HepG2 (cell line): ENCODE measurements around the gene SAPCD1. TPM values are rescaled to one million over a fixed set of nuclear protein-coding genes. Genes with fewer than 3 reads are reported as not detected.

Source experiments
- BRCA1 ChIP-seq: sonication (generic); formaldehyde crosslinking; IDR thresholded peaks from 2 replicates; pipeline ENCODE4 v1.4.0; 2020; ENCODE audit warnings: missing genetic modification reagents
- ETV6 ChIP-seq: sonication (generic); formaldehyde crosslinking; conservative IDR thresholded peaks from 2 replicates; pipeline ENCODE4 v1.4.0; 2020; ENCODE audit warnings: missing genetic modification reagents
- FLYWCH1 ChIP-seq: sonication (generic); formaldehyde crosslinking; IDR thresholded peaks from 2 replicates; pipeline ENCODE4 v1.8.1; 2023; ENCODE audit warnings: mild to moderate bottlenecking, missing genetic modification reagents
- FOXA3 ChIP-seq: IDR thresholded peaks from 2 replicates; pipeline ENCODE4 v1.6.1; 2016; ENCODE audit warnings: missing genetic modification reagents, missing compliant biosample characterization
- HOXA7 ChIP-seq: sonication (generic); formaldehyde crosslinking; IDR thresholded peaks from 2 replicates; pipeline ENCODE4 v1.8.1; 2022; ENCODE audit warnings: mild to moderate bottlenecking, missing genetic modification reagents, moderate library complexity
- KLF9 ChIP-seq: IDR thresholded peaks from 2 replicates; pipeline ENCODE4 v1.6.1; 2016; ENCODE audit warnings: low read depth
- NFRKB ChIP-seq: fragments of 450-650 bp; IDR thresholded peaks from 2 replicates; pipeline ENCODE4 v1.6.1; 2017
- NKX3-1 ChIP-seq: sonication (generic); formaldehyde crosslinking; IDR thresholded peaks from 2 replicates; pipeline ENCODE4 v1.5.0; 2020; ENCODE audit warnings: missing genetic modification reagents
- NR3C1 ChIP-seq: sonication (generic); formaldehyde crosslinking; IDR thresholded peaks from 2 replicates; pipeline ENCODE4 v1.4.0; 2020; ENCODE audit warnings: missing genetic modification reagents
- ONECUT2 ChIP-seq: sonication (generic); formaldehyde crosslinking; IDR thresholded peaks from 2 replicates; pipeline ENCODE4 v1.4.0; 2020; ENCODE audit warnings: missing genetic modification reagents
- SALL1 ChIP-seq: sonication (generic); formaldehyde crosslinking; IDR thresholded peaks from 2 replicates; pipeline ENCODE4 v1.8.0; 2022; ENCODE audit warnings: mild to moderate bottlenecking, missing genetic modification reagents
- SIX1 ChIP-seq: sonication (generic); formaldehyde crosslinking; IDR thresholded peaks from 2 replicates; pipeline ENCODE4 v1.4.0; 2020; ENCODE audit warnings: missing genetic modification reagents, borderline replicate concordance
- SRF ChIP-seq: IDR thresholded peaks from 2 replicates; pipeline ENCODE4 v1.6.1; 2011; ENCODE audit warnings: mild to moderate bottlenecking, low read depth, low read length, moderate library complexity
- TCF7L2 ChIP-seq: IDR thresholded peaks from 2 replicates; pipeline ENCODE4 v1.6.1; 2011; ENCODE audit warnings: mild to moderate bottlenecking, low read depth, low read length, moderate library complexity
- TRIM24 ChIP-seq: sonication (generic); formaldehyde crosslinking; IDR thresholded peaks from 2 replicates; pipeline ENCODE4 v1.8.0; 2022; ENCODE audit warnings: mild to moderate bottlenecking, missing genetic modification reagents
- XBP1 ChIP-seq: sonication (generic); formaldehyde crosslinking; IDR thresholded peaks from 2 replicates; pipeline ENCODE4 v1.5.0; 2020; ENCODE audit warnings: missing genetic modification reagents
- ZBTB20 ChIP-seq: sonication (generic); formaldehyde crosslinking; IDR thresholded peaks from 2 replicates; pipeline ENCODE4 v1.8.1; 2023; ENCODE audit warnings: missing genetic modification reagents, low read depth, mild to moderate bottlenecking, borderline replicate concordance
- ZBTB8A ChIP-seq: sonication (generic); formaldehyde crosslinking; IDR thresholded peaks from 2 replicates; pipeline ENCODE4 v1.4.0; 2020; ENCODE audit warnings: mild to moderate bottlenecking, low read depth, missing genetic modification reagents, borderline replicate concordance
- ZNF468 ChIP-seq: sonication (generic); formaldehyde crosslinking; IDR thresholded peaks from 2 replicates; pipeline ENCODE4 v1.8.0; 2022; ENCODE audit warnings: mild to moderate bottlenecking, moderate library complexity, missing genetic modification reagents
- polyA plus RNA-seq, 8 experiments: library from polyadenylated mRNA; depleted of rRNA in 3 of 8; stranded (reverse) in 7 of 8; unstranded in 1 of 8; fragments of >200 nt; fragmentation: Illumina TruSeq in 4 of 8; extraction: Trizol in 4 of 8; gene quantifications; 2 replicates each; pipeline versions ENCODE4 v1.2.1 to v1.2.3, GENCODE V29; 2011 to 2016; ENCODE audit warnings: low read depth in 4 of 8, missing spikeins in 1 of 8, mixed read lengths in 1 of 8; ENCODE audit not compliant: insufficient read depth in 1 of 8
- total RNA-seq, 5 experiments: library from RNA; depleted of rRNA; stranded (reverse); fragments of >200 nt; fragmentation: Illumina TruSeq; extraction: Trizol; gene quantifications; 2 replicates each; pipeline ENCODE4 v1.2.3, GENCODE V29; 2016; ENCODE audit warnings: low read depth in 1 of 5
- TF ChIP-seq, protein P1 (sequence below): sonication (generic); IDR thresholded peaks from 2 replicates; pipeline ENCODE4 v1.6.1; 2016; ENCODE audit warnings: low read depth, borderline replicate concordance
- TF ChIP-seq, protein P2 (sequence below): IDR thresholded peaks from 2 replicates; pipeline ENCODE4 v1.6.1; 2016; ENCODE audit warnings: missing genetic modification reagents, missing compliant biosample characterization
- TF ChIP-seq, protein P3 (sequence below): sonication (generic); formaldehyde crosslinking; IDR thresholded peaks from 2 replicates; pipeline ENCODE4 v1.5.1; 2020; ENCODE audit warnings: mild to moderate bottlenecking, missing genetic modification reagents
- TF ChIP-seq, protein P4 (sequence below): sonication (generic); formaldehyde crosslinking; IDR thresholded peaks from 2 replicates; pipeline ENCODE4 v1.5.0; 2020; ENCODE audit warnings: missing genetic modification reagents
- TF ChIP-seq, protein P5 (sequence below): IDR thresholded peaks from 2 replicates; pipeline ENCODE4 v1.6.1; 2016
- TF ChIP-seq, protein P6 (sequence below): sonication (generic); formaldehyde crosslinking; IDR thresholded peaks from 2 replicates; pipeline ENCODE4 v1.8.0; 2022; ENCODE audit warnings: mild to moderate bottlenecking, missing genetic modification reagents

The SAPCD1 gene
- total and polyA plus RNA-seq, 2 of the 13 experiments (the other 11 are each of a cell fraction or from before 2014, with no cell fraction given): 2.5 to 3.9 TPM

DNA sequence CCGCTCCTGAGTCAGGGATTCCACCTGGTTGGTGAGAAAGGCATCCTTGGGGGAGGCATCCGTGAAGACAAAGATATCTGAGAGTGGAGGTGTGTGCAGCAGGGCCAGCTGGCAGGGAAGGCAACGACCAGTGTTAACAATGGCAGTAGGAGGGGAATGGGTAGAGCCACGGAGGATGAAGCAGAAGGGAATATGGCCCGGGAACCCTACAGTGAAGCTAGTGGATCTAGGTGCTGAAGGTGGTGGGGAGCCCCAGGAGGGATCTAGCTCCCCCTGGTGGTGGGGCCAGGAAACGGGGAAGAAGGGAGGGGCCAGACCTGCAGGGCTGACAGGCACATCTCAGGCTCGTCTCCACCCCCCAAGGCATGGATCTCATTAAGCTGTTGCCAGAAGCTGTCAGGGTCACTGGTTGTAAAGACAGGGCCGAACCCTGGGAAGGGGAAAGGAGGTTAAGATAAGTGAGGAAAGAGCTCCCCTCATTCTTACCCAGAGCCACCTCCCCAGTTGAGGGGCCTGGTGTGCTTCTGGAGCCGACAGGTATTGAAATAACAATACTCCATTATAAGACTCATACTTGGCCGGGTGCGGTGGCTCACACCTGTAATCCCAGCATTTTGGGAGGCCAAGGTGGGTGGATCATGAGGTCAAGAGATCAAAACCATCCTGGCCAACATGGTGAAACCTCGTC lies 7.4 kb downstream of the SAPCD1 start (continued):
- TF ChIP-seq SRF: 0 out of 2 replicates have a peak, but pooled peaks have one; percentile 7
- no peak for TF ChIP-seq TCF7L2
- TF ChIP-seq NKX3-1 (CRISPR knock-in tag): no peak
- TF ChIP-seq SIX1 (CRISPR knock-in tag): no peak
- TF ChIP-seq ZBTB20 (CRISPR knock-in tag): no peak
- TF ChIP-seq KLF9 (CRISPR knock-in tag): no peak
- no peak for TF ChIP-seq ZNF468 (CRISPR knock-in tag)
- no peak for TF ChIP-seq FLYWCH1 (CRISPR knock-in tag)
- TF ChIP-seq NR3C1: no peak
- TF ChIP-seq NFRKB: no peak
- TF ChIP-seq, protein P1, sequence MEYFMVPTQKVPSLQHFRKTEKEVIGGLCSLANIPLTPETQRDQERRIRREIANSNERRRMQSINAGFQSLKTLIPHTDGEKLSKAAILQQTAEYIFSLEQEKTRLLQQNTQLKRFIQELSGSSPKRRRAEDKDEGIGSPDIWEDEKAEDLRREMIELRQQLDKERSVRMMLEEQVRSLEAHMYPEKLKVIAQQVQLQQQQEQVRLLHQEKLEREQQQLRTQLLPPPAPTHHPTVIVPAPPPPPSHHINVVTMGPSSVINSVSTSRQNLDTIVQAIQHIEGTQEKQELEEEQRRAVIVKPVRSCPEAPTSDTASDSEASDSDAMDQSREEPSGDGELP: no peak
- no peak for TF ChIP-seq HOXA7 (CRISPR knock-in tag)
- TF ChIP-seq, protein P2, sequence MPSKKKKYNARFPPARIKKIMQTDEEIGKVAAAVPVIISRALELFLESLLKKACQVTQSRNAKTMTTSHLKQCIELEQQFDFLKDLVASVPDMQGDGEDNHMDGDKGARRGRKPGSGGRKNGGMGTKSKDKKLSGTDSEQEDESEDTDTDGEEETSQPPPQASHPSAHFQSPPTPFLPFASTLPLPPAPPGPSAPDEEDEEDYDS (CRISPR knock-in tag): no peak; the same call in 1 of the 2 replicates
- TF ChIP-seq ZBTB8A (CRISPR knock-in tag): no peak
- no peak for TF ChIP-seq BRCA1
- TF ChIP-seq, protein P3, sequence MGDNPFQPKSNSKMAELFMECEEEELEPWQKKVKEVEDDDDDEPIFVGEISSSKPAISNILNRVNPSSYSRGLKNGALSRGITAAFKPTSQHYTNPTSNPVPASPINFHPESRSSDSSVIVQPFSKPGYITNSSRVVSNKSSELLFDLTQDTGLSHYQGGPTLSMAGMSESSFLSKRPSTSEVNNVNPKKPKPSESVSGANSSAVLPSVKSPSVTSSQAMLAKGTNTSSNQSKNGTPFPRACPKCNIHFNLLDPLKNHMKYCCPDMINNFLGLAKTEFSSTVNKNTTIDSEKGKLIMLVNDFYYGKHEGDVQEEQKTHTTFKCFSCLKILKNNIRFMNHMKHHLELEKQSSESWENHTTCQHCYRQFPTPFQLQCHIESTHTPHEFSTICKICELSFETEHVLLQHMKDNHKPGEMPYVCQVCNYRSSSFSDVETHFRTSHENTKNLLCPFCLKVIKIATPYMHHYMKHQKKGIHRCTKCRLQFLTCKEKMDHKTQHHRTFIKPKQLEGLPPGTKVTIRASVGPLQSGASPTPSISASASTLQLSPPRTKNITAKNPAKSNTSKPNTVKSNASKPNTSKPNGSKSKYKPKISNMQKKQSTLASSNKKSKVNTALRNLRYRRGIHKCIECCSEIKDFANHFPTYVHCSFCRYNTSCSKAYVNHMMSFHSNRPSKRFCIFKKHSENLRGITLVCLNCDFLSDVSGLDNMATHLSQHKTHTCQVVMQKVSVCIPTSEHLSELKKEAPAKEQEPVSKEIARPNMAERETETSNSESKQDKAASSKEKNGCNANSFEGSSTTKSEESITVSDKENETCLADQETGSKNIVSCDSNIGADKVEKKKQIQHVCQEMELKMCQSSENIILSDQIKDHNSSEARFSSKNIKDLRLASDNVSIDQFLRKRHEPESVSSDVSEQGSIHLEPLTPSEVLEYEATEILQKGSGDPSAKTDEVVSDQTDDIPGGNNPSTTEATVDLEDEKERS (CRISPR knock-in tag): no peak
- no peak for TF ChIP-seq ONECUT2
- TF ChIP-seq XBP1: no peak
- TF ChIP-seq, protein P4, sequence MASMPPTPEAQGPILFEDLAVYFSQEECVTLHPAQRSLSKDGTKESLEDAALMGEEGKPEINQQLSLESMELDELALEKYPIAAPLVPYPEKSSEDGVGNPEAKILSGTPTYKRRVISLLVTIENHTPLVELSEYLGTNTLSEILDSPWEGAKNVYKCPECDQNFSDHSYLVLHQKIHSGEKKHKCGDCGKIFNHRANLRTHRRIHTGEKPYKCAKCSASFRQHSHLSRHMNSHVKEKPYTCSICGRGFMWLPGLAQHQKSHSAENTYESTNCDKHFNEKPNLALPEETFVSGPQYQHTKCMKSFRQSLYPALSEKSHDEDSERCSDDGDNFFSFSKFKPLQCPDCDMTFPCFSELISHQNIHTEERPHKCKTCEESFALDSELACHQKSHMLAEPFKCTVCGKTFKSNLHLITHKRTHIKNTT: no peak
- peak; percentile 44; the same call in 1 of the 2 replicates for TF ChIP-seq FOXA3 (CRISPR knock-in tag)
- no peak for TF ChIP-seq TRIM24
- TF ChIP-seq, protein P5, sequence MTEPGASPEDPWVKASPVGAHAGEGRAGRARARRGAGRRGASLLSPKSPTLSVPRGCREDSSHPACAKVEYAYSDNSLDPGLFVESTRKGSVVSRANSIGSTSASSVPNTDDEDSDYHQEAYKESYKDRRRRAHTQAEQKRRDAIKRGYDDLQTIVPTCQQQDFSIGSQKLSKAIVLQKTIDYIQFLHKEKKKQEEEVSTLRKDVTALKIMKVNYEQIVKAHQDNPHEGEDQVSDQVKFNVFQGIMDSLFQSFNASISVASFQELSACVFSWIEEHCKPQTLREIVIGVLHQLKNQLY (CRISPR knock-in tag): no peak; the same call in 1 of the 2 replicates
- TF ChIP-seq, protein P6, sequence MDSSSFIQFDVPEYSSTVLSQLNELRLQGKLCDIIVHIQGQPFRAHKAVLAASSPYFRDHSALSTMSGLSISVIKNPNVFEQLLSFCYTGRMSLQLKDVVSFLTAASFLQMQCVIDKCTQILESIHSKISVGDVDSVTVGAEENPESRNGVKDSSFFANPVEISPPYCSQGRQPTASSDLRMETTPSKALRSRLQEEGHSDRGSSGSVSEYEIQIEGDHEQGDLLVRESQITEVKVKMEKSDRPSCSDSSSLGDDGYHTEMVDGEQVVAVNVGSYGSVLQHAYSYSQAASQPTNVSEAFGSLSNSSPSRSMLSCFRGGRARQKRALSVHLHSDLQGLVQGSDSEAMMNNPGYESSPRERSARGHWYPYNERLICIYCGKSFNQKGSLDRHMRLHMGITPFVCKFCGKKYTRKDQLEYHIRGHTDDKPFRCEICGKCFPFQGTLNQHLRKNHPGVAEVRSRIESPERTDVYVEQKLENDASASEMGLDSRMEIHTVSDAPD (CRISPR knock-in tag): no peak
- TF ChIP-seq SALL1 (CRISPR knock-in tag): peak; percentile 60; the same call in 1 of the 2 replicates
- TF ChIP-seq ETV6 (CRISPR knock-in tag): no peak; the same call in 1 of the 2 replicates
